ENCODE data around the gene TECTB.

DNA sequence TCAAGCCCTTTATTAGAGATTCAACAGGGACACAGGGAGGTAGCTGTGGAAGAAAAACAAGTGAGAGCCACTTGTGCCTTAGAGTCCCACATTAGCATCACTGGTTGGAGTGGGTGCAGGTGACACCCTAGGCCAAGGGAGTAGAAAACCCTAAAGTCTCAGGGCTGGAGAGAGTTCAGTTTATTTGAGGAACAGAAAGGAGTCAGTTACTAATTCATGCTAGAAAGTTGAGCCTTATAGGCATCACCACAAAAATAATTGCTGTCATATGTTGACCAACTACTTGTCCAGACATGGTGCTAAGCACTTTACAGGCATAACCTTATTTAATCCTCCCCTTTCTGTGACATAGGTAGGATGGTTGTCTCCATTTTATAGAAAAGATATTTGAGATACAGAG, 69.8 kb downstream of the TECTB start:
- TF ChIP-seq CTCF (conservative IDR thresholded peaks at IDR 0.05), result no peak
- TF ChIP-seq ZFX (IDR thresholded peaks at IDR 0.05), result no peak

Data from C4-2B (cell line).